ENCODE measurements around the gene NBPF3. TPM values are rescaled to one million over a fixed set of nuclear protein-coding genes. Genes with fewer than 3 reads are reported as not detected.
A peak's percentile ranks its signal among the peaks of the same experiment; 100 is the strongest.

NBPF3 gene
- total RNA-seq, 1 experiment from 2014 or later, result 15.8 TPM

GRCh38 chr1:21520899-21521716, 81.2 kb downstream of the NBPF3 start:
- Histone ChIP-seq H3K23ac (ENCODE audit: insufficient read length, low read depth, low read length) (no peak overlapping the region), H4K5ac (ENCODE audit: insufficient read length, low read depth, low read length) (no peak overlapping the region), H3K4me1 (ENCODE audit: insufficient read depth, low read length) (peaks cover 10% of the 10 kb centered on the region; the same call in 1 of the 2 replicates), H3K9me3 (ENCODE audit: control insufficient read depth, low read depth, low read length) (no peaks in the 10 kb centered on the region), H2AK5ac (ENCODE audit: insufficient read length, low read length) (no peak overlapping the region), H3K79me1 (ENCODE audit: insufficient read depth, low read depth, low read length, poor library complexity, severe bottlenecking) (no peaks in the 10 kb centered on the region), H2AFZ (ENCODE audit: low read length) (no peak overlapping the region), H3K23me2 (ENCODE audit: insufficient read length, low read depth, low read length, poor library complexity, severe bottlenecking) (no peaks in the 10 kb centered on the region), H3K27me3 (ENCODE audit: insufficient read depth, low read length) (no peaks in the 10 kb centered on the region), H3K18ac (ENCODE audit: insufficient read length, low read depth, low read length) (no peak overlapping the region), H3K79me2 (ENCODE audit: insufficient read depth, low read length) (peaks cover 2% of the 10 kb centered on the region; the same call in 1 of the 2 replicates), H2BK5ac (ENCODE audit: insufficient read length, low read length) (no peak overlapping the region), H3T11ph (ENCODE audit: low read length) (no peak overlapping the region), H2BK15ac (ENCODE audit: low read depth, low read length) (no peak overlapping the region), H3K9ac (ENCODE audit: extremely low read depth, insufficient read length, low read length) (no peak overlapping the region), H4K91ac (ENCODE audit: insufficient read length, low read depth, low read length) (no peak overlapping the region), H2BK120ac (ENCODE audit: low read depth, low read length, poor library complexity, severe bottlenecking) (no peak overlapping the region), H3K27ac (ENCODE audit: insufficient read length, low read depth, low read length) (no peak overlapping the region), H3K4ac (ENCODE audit: low read depth, low read length) (no peak overlapping the region), H4K20me1 (ENCODE audit: control insufficient read depth, insufficient read depth, insufficient read length) (no peaks in the 10 kb centered on the region), H3K14ac (ENCODE audit: insufficient read depth, low read length) (no peak overlapping the region), H3K56ac (ENCODE audit: insufficient read length, low read depth, low read length) (no peak overlapping the region), H2BK12ac (ENCODE audit: insufficient read length, low read depth, low read length) (no peak overlapping the region), H3K4me2 (ENCODE audit: insufficient read depth, insufficient read length, low read length) (no peak overlapping the region), H4K8ac (replicated peaks; ENCODE audit: insufficient read length, low read depth, low read length) (no peak overlapping the region), H2BK20ac (ENCODE audit: low read depth, low read length, poor library complexity, severe bottlenecking) (no peak overlapping the region)
- Mint-ChIP-seq H3K4me3 (no peak overlapping the region), H3K36me3 (ENCODE audit: insufficient read depth in 1 of 3, low read depth in 3 of 3) (no peaks in the 10 kb centered on the region; a peak in 1 of 7 replicates), H3K27me3 (ENCODE audit: low read depth) (no peaks in the 10 kb centered on the region), H3K9me3 (no peaks in the 10 kb centered on the region), H3K27ac (0 out of 7 replicates have a peak overlapping the region, but pooled peaks of 2 of the 3 experiments have one; percentile 49 to 69), H3K4me1 (peaks cover 45 to 56% of the 10 kb centered on the region in 2 experiments)
- TF ChIP-seq CTCF (conservative IDR thresholded peaks at IDR 0.05), result no peak
- WGBS (ENCODE audit: extremely low coverage, insufficient read length, low lambda C conversion rate), result no CpG with 5 or more reads among the region's 16 CpGs
- DNase-seq, result no peak

Data from H9 (cell line).